H9 (cell line): ENCODE measurements around the gene RAP1GAP. TPM values are rescaled to one million over a fixed set of nuclear protein-coding genes. Genes with fewer than 3 reads are reported as not detected.

Experiments
- DNase-seq: peaks from one replicate; pipeline ENCODE4 v3.0.0-alpha.2; 2017
- H2AFZ ChIP-seq: one replicate; pipeline ENCODE4 v1.6.1; 2013; ENCODE audit warnings: mild to moderate bottlenecking, low read length, control low read depth, moderate library complexity
- H2AK5ac ChIP-seq: 2 replicates; pipeline ENCODE4 v1.6.1; 2013; ENCODE audit warnings: low read length, control low read depth, mixed read lengths; ENCODE audit not compliant: insufficient read length
- H2BK120ac ChIP-seq: one replicate; pipeline ENCODE4 v1.6.1; 2013; ENCODE audit warnings: low read depth, mild to moderate bottlenecking, low read length, control low read depth, inconsistent platforms; ENCODE audit not compliant: poor library complexity, severe bottlenecking
- H2BK12ac ChIP-seq: 2 replicates; pipeline ENCODE4 v1.6.1; 2013; ENCODE audit warnings: low read length, control low read depth, mixed read lengths, low read depth; ENCODE audit not compliant: insufficient read length
- H2BK15ac ChIP-seq: 2 replicates; pipeline ENCODE4 v1.6.1; 2013; ENCODE audit warnings: low read depth, low read length, control low read depth
- H2BK20ac ChIP-seq: one replicate; pipeline ENCODE4 v1.6.1; 2013; ENCODE audit warnings: low read depth, mild to moderate bottlenecking, low read length, control low read depth, inconsistent platforms; ENCODE audit not compliant: poor library complexity, severe bottlenecking
- H2BK5ac ChIP-seq: 2 replicates; pipeline ENCODE4 v1.6.1; 2013; ENCODE audit warnings: low read length, control low read depth, mixed read lengths; ENCODE audit not compliant: insufficient read length
- H3K14ac ChIP-seq: 2 replicates; pipeline ENCODE4 v1.6.1; 2013; ENCODE audit warnings: low read length, control low read depth; ENCODE audit not compliant: insufficient read depth
- H3K18ac ChIP-seq: 2 replicates; pipeline ENCODE4 v1.6.1; 2013; ENCODE audit warnings: low read depth, mild to moderate bottlenecking, mixed read lengths, low read length, control low read depth; ENCODE audit not compliant: insufficient read length
- H3K23ac ChIP-seq: 2 replicates; pipeline ENCODE4 v1.6.1; 2013; ENCODE audit warnings: low read length, control low read depth, mixed read lengths, low read depth; ENCODE audit not compliant: insufficient read length
- H3K23me2 ChIP-seq: 2 replicates; pipeline ENCODE4 v1.6.1; 2013; ENCODE audit warnings: low read depth, mild to moderate bottlenecking, mixed read lengths, low read length, control low read depth; ENCODE audit not compliant: insufficient read length, poor library complexity, severe bottlenecking
- H3K27ac ChIP-seq: 2 replicates; pipeline ENCODE4 v1.5.1; 2013; ENCODE audit warnings: low read length, control low read depth, mixed read lengths, low read depth; ENCODE audit not compliant: insufficient read length
- H3K27me3 ChIP-seq: 2 replicates; pipeline ENCODE4 v1.6.1; 2013; ENCODE audit warnings: low read length, control low read depth, inconsistent platforms; ENCODE audit not compliant: insufficient read depth
- H3K4ac ChIP-seq: 2 replicates; pipeline ENCODE4 v1.6.1; 2013; ENCODE audit warnings: low read depth, mild to moderate bottlenecking, control low read depth, inconsistent platforms, low read length, moderate library complexity
- H3K4me1 ChIP-seq: 2 replicates; pipeline ENCODE4 v1.6.1; 2013; ENCODE audit warnings: low read length, control low read depth, inconsistent platforms; ENCODE audit not compliant: insufficient read depth
- H3K4me2 ChIP-seq: 2 replicates; pipeline ENCODE4 v1.6.1; 2013; ENCODE audit warnings: low read length, control low read depth, mixed read lengths; ENCODE audit not compliant: insufficient read length, insufficient read depth
- H3K56ac ChIP-seq: 2 replicates; pipeline ENCODE4 v1.6.1; 2013; ENCODE audit warnings: low read depth, mild to moderate bottlenecking, mixed read lengths, low read length, control low read depth; ENCODE audit not compliant: insufficient read length
- H3K79me1 ChIP-seq: 2 replicates; pipeline ENCODE4 v1.6.1; 2013; ENCODE audit warnings: low read depth, mild to moderate bottlenecking, moderate library complexity, low read length, control low read depth, inconsistent platforms; ENCODE audit not compliant: insufficient read depth, poor library complexity, severe bottlenecking
- H3K79me2 ChIP-seq: 2 replicates; pipeline ENCODE4 v1.6.1; 2013; ENCODE audit warnings: low read length, control low read depth, inconsistent platforms; ENCODE audit not compliant: insufficient read depth
- H3K9ac ChIP-seq: 2 replicates; pipeline ENCODE4 v1.6.1; 2013; ENCODE audit warnings: low read length, control low read depth, mixed read lengths; ENCODE audit not compliant: insufficient read length; ENCODE audit errors: extremely low read depth
- H3K9me3 ChIP-seq: one replicate; pipeline ENCODE4 v1.6.1; 2013; ENCODE audit warnings: low read depth, low read length, inconsistent platforms; ENCODE audit not compliant: control insufficient read depth
- H3T11ph ChIP-seq: one replicate; pipeline ENCODE4 v1.6.1; 2013; ENCODE audit warnings: mild to moderate bottlenecking, low read length, control low read depth, inconsistent platforms
- H4K20me1 ChIP-seq: one replicate; pipeline ENCODE4 v1.6.1; 2013; ENCODE audit not compliant: control insufficient read depth, insufficient read length, insufficient read depth
- H4K5ac ChIP-seq: 2 replicates; pipeline ENCODE4 v1.6.1; 2013; ENCODE audit warnings: low read depth, mild to moderate bottlenecking, mixed read lengths, low read length, control low read depth; ENCODE audit not compliant: insufficient read length
- H4K8ac ChIP-seq: replicated peaks from 2 replicates; pipeline ENCODE4 v1.6.1; 2013; ENCODE audit warnings: low read length, control low read depth, mixed read lengths, low read depth; ENCODE audit not compliant: insufficient read length
- H4K91ac ChIP-seq: 2 replicates; pipeline ENCODE4 v1.6.1; 2013; ENCODE audit warnings: low read depth, mild to moderate bottlenecking, moderate library complexity, mixed read lengths, low read length, control low read depth; ENCODE audit not compliant: insufficient read length
- H3K27ac Mint-ChIP-seq, 3 experiments: 2 replicates in 2 of 3; 3 replicates in 1 of 3; pipeline ENCODE4 v1.8.0; 2020 to 2021; ENCODE audit warnings: mixed read lengths in 3 of 3, mild to moderate bottlenecking in 1 of 3, moderate library complexity in 1 of 3
- H3K27me3 Mint-ChIP-seq: 2 replicates; pipeline ENCODE4 v1.8.0; 2021; ENCODE audit warnings: low read depth, mild to moderate bottlenecking, moderate library complexity, mixed read lengths
- H3K36me3 Mint-ChIP-seq, 3 experiments: 2 replicates in 2 of 3; 3 replicates in 1 of 3; pipeline ENCODE4 v1.8.0; 2020 to 2021; ENCODE audit warnings: low read depth in 3 of 3, mixed read lengths in 3 of 3; ENCODE audit not compliant: insufficient read depth in 1 of 3
- H3K4me1 Mint-ChIP-seq, 2 experiments: 2 replicates each; pipeline ENCODE4 v1.8.0; 2020; ENCODE audit warnings: mixed read lengths in 2 of 2
- H3K4me3 Mint-ChIP-seq, 2 experiments: 2 replicates in 1 of 2; 3 replicates in 1 of 2; pipeline ENCODE4 v1.8.0; 2020 to 2021; ENCODE audit warnings: mild to moderate bottlenecking in 2 of 2, mixed read lengths in 2 of 2, moderate library complexity in 1 of 2
- H3K9me3 Mint-ChIP-seq, 2 experiments: 2 replicates in 1 of 2; 3 replicates in 1 of 2; pipeline ENCODE4 v1.8.0; 2020; ENCODE audit warnings: mild to moderate bottlenecking in 2 of 2, mixed read lengths in 2 of 2, moderate library complexity in 1 of 2
- WGBS: extraction: QIAGEN DNeasy Blood & Tissue Kit; methylation state at CpG from one replicate; pipeline ENCODE4 v1.1.7; 2013; ENCODE audit warnings: missing lambda C conversion rate, low lambda C conversion rate, mixed read lengths; ENCODE audit not compliant: insufficient read length; ENCODE audit errors: extremely low coverage; 5-methylcytosine and 5-hydroxymethylcytosine counted together
- total RNA-seq: library from RNA; stranded (reverse); gene quantifications from 2 replicates; pipeline ENCODE4 v1.2.1, GENCODE V29; 2021
- TF ChIP-seq, protein P1 (sequence below): fragments of 200-600 bp; sonication (generic); conservative IDR thresholded peaks from 3 replicates; pipeline ENCODE4 v1.8.0; 2021; ENCODE audit warnings: antibody characterized with exemption, mild to moderate bottlenecking

RAP1GAP gene
- total RNA-seq, 1 experiment from 2014 or later = 7.9 TPM

DNA sequence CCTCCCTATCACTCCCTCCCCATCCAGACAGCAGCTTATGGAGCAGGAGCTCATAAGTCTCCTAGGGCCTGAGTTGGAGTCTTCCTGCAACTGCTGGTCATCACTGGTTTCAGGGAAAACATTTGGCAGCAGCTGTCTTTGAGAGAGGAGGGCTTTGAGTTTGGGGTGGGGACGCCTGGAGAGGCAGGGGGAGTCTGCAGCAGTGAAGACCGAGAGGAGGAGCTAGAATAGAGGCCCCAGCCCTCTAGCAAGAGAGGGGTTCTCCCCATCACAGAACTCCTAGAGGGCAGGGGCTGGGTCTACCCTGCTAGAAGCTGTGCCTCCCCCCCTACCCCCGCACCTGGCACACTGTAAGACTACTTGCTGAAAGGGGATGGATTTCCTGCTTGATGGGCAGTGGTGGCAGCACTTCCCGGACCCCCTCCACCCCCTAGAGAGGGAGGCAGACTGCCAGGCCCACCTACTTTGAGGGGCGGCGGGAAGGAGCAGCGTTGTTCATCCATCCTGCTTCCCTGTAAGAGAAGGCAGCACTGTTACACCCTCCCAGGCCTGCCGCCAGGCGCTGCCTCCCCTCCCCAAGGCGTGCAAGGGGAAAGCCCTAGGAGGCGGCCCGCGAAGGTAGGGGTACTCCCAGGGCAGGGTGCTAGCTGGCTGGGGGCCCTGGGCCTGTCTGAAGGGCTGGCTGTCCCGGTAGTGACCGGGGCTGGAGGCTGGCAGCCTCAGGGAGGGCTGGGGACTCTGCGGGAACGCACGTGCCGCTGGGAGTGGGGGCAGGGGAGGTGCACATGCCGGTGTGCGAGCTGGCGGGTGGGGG lies 50.4 kb downstream of the RAP1GAP start:
- no peaks in the 10 kb centered on the region for H3K79me1 ChIP-seq
- no peak overlapping the region for H4K5ac ChIP-seq
- H3K4me1 Mint-ChIP-seq = peaks cover 16 to 32% of the 10 kb centered on the region in 2 experiments
- H4K20me1 ChIP-seq = no peaks in the 10 kb centered on the region
- H3K23me2 ChIP-seq = peaks cover 8% of the 10 kb centered on the region
- WGBS = no CpG with 5 or more reads among the region's 22 CpGs
- peak overlapping the region in 1 of 3 experiments; percentile 72; a peak in 2 of 7 replicates for H3K27ac Mint-ChIP-seq
- no peak overlapping the region for H4K8ac ChIP-seq
- no peak overlapping the region for H3T11ph ChIP-seq
- no peak overlapping the region for H3K9ac ChIP-seq
- H3K4me2 ChIP-seq = no peak overlapping the region
- no peaks in the 10 kb centered on the region for H3K9me3 ChIP-seq
- H2AFZ ChIP-seq = no peak overlapping the region
- no peak overlapping the region for H2BK120ac ChIP-seq
- peak overlapping the region; percentile 32 for H3K18ac ChIP-seq
- no peak overlapping the region for H3K27ac ChIP-seq
- peaks cover 3% of the 10 kb centered on the region; the same call in 1 of the 2 replicates for H3K27me3 ChIP-seq
- H3K4ac ChIP-seq = no peak overlapping the region
- H4K91ac ChIP-seq = no peak overlapping the region
- no peak overlapping the region for H2BK20ac ChIP-seq
- peaks cover 10% of the 10 kb centered on the region for H3K27me3 Mint-ChIP-seq
- H3K14ac ChIP-seq = peak overlapping the region; percentile 73
- H3K9me3 Mint-ChIP-seq = no peaks in the 10 kb centered on the region
- no peak overlapping the region for H2BK12ac ChIP-seq
- DNase-seq = no peak
- H3K56ac ChIP-seq = no peak overlapping the region
- H2BK5ac ChIP-seq = no peak overlapping the region
- peak overlapping the region in 1 of 2 experiments; percentile 73; a peak in 3 of 5 replicates for H3K4me3 Mint-ChIP-seq
- H3K4me1 ChIP-seq = peaks cover 6% of the 10 kb centered on the region; the same call in 1 of the 2 replicates
- no peak overlapping the region for H2AK5ac ChIP-seq
- no peak overlapping the region for H2BK15ac ChIP-seq
- no peak overlapping the region for H3K23ac ChIP-seq
- TF ChIP-seq, protein P1, sequence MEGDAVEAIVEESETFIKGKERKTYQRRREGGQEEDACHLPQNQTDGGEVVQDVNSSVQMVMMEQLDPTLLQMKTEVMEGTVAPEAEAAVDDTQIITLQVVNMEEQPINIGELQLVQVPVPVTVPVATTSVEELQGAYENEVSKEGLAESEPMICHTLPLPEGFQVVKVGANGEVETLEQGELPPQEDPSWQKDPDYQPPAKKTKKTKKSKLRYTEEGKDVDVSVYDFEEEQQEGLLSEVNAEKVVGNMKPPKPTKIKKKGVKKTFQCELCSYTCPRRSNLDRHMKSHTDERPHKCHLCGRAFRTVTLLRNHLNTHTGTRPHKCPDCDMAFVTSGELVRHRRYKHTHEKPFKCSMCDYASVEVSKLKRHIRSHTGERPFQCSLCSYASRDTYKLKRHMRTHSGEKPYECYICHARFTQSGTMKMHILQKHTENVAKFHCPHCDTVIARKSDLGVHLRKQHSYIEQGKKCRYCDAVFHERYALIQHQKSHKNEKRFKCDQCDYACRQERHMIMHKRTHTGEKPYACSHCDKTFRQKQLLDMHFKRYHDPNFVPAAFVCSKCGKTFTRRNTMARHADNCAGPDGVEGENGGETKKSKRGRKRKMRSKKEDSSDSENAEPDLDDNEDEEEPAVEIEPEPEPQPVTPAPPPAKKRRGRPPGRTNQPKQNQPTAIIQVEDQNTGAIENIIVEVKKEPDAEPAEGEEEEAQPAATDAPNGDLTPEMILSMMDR = no peak
- no peaks in the 10 kb centered on the region for H3K79me2 ChIP-seq
- H3K36me3 Mint-ChIP-seq = no peaks in the 10 kb centered on the region; a peak in 1 of 7 replicates
